Loucy (cell line): ENCODE results near the gene GARIN3.

Source experiments
- H2AFZ ChIP-seq: fragments of 200-600 bp; sonication (generic); 2 replicates; pipeline ENCODE4 v1.6.0; 2016; ENCODE audit warnings: antibody characterized with exemption, mild to moderate bottlenecking, low read length, moderate library complexity
- H3F3A ChIP-seq: fragments of 200-600 bp; 2 replicates; pipeline ENCODE4 v1.6.0; 2016; ENCODE audit warnings: antibody characterized with exemption, low read depth, mild to moderate bottlenecking
- H3K27me3 ChIP-seq: fragments of 200-600 bp; sonication (generic); 2 replicates; pipeline ENCODE4 v1.6.1; 2014; ENCODE audit warnings: low read length, mild to moderate bottlenecking; ENCODE audit not compliant: insufficient read depth, poor library complexity, severe bottlenecking
- H3K36me3 ChIP-seq: fragments of 200-600 bp; sonication (generic); 2 replicates; pipeline ENCODE4 v1.6.1; 2016; ENCODE audit warnings: low read length; ENCODE audit not compliant: insufficient read depth
- H3K4me1 ChIP-seq: fragments of 200-600 bp; sonication (generic); 2 replicates; pipeline ENCODE4 v1.5.1; 2014; ENCODE audit warnings: low read length, mild to moderate bottlenecking; ENCODE audit not compliant: insufficient read depth, poor library complexity, severe bottlenecking
- H3K4me2 ChIP-seq: fragments of 200-600 bp; sonication (generic); 2 replicates; pipeline ENCODE4 v1.6.0; 2014; ENCODE audit warnings: antibody characterized with exemption, low read length, low read depth, mild to moderate bottlenecking; ENCODE audit not compliant: poor library complexity, severe bottlenecking
- H3K4me3 ChIP-seq: fragments of 200-600 bp; sonication (generic); 2 replicates; pipeline ENCODE4 v1.5.1; 2014; ENCODE audit warnings: low read length, mild to moderate bottlenecking, mixed read lengths; ENCODE audit not compliant: poor library complexity, severe bottlenecking
- H3K79me2 ChIP-seq: fragments of 200-600 bp; sonication (generic); 2 replicates; pipeline ENCODE4 v1.6.1; 2014; ENCODE audit warnings: low read length; ENCODE audit not compliant: insufficient read depth
- H3K9ac ChIP-seq: fragments of 200-600 bp; sonication (generic); 2 replicates; pipeline ENCODE4 v1.6.0; 2014; ENCODE audit warnings: mild to moderate bottlenecking, low read depth, low read length, moderate library complexity; ENCODE audit not compliant: poor library complexity, severe bottlenecking
- H3K9me2 ChIP-seq: fragments of 200-600 bp; sonication (generic); replicated peaks from 2 replicates; pipeline ENCODE4 v1.6.1; 2016; ENCODE audit warnings: low read depth, low read length, mixed read lengths
- H3K9me3 ChIP-seq: fragments of 200-600 bp; sonication (generic); 2 replicates; pipeline ENCODE4 v1.6.1; 2014; ENCODE audit warnings: mild to moderate bottlenecking, antibody characterized with exemption, low read length, low read depth; ENCODE audit not compliant: insufficient read depth
- H4K20me1 ChIP-seq: fragments of 200-600 bp; sonication (generic); 2 replicates; pipeline ENCODE4 v1.6.0; 2014; ENCODE audit warnings: antibody characterized with exemption, low read length, mild to moderate bottlenecking; ENCODE audit not compliant: insufficient read depth, poor library complexity, severe bottlenecking
- CTCF ChIP-seq: fragments of 200-600 bp; sonication (generic); conservative IDR thresholded peaks from 2 replicates; pipeline ENCODE4 v1.5.1; 2014; ENCODE audit warnings: mild to moderate bottlenecking, antibody characterized with exemption, low read length
- EZH2phosphoT487 ChIP-seq: fragments of 200-600 bp; IDR thresholded peaks from 2 replicates; pipeline ENCODE4 v1.6.1; 2018; ENCODE audit warnings: antibody characterized with exemption, mild to moderate bottlenecking, moderate library complexity, borderline replicate concordance

The GARIN3 gene

GRCh38 chr5:157159209-157159751, 6.8 kb downstream of the GARIN3 start:
- Histone ChIP-seq H3K4me1 (no peaks in the 10 kb centered on the region), H3K4me3 (no peak overlapping the region), H3K36me3 (no peaks in the 10 kb centered on the region), H3F3A (no peaks in the 10 kb centered on the region), H3K9me2 (no peaks in the 10 kb centered on the region), H2AFZ (no peak overlapping the region), H3K27me3 (no peaks in the 10 kb centered on the region), H3K9me3 (no peaks in the 10 kb centered on the region), H3K79me2 (no peaks in the 10 kb centered on the region), H4K20me1 (no peaks in the 10 kb centered on the region), H3K4me2 (no peak overlapping the region), H3K9ac (no peak overlapping the region)
- TF ChIP-seq EZH2phosphoT487 = no peak
- TF ChIP-seq CTCF = no peak

- no peaks in the 10 kb centered on the region for H3K9me3 ChIP-seq
- H3K9ac ChIP-seq = no peak overlapping the region
- no peak overlapping the region for H3K4me3 ChIP-seq
- H3K36me3 ChIP-seq = no peaks in the 10 kb centered on the region
- no peaks in the 10 kb centered on the region for H3K4me1 ChIP-seq
- H4K20me1 ChIP-seq = no peaks in the 10 kb centered on the region
- H3K27me3 ChIP-seq = no peaks in the 10 kb centered on the region
- H3K9me2 ChIP-seq = no peaks in the 10 kb centered on the region
- H3F3A ChIP-seq = no peaks in the 10 kb centered on the region
- TF ChIP-seq CTCF (no peak), EZH2phosphoT487 (no peak)
- no peak overlapping the region for H3K4me2 ChIP-seq
- no peak overlapping the region for H2AFZ ChIP-seq
- H3K79me2 ChIP-seq = no peaks in the 10 kb centered on the region
Observed at GRCh38 chr5:157157293-157157891, 8.7 kb downstream of the GARIN3 start.

GRCh38 chr5:157155297-157155696, 10.8 kb downstream of the GARIN3 start:
- Histone ChIP-seq H3K9me3 (no peaks in the 10 kb centered on the region), H3K4me2 (no peak overlapping the region), H3K4me1 (no peaks in the 10 kb centered on the region), H4K20me1 (no peaks in the 10 kb centered on the region), H3K9ac (no peak overlapping the region), H3K4me3 (no peak overlapping the region), H3K27me3 (no peaks in the 10 kb centered on the region), H3K36me3 (no peaks in the 10 kb centered on the region), H2AFZ (no peak overlapping the region), H3K79me2 (no peaks in the 10 kb centered on the region), H3F3A (no peaks in the 10 kb centered on the region), H3K9me2 (no peaks in the 10 kb centered on the region)
- TF ChIP-seq EZH2phosphoT487 (no peak), CTCF (no peak)
